ENCODE data around the gene ADIPOR1.
"Not testable (repeated sequence)": the region's sequence is repeated elsewhere in the genome, so short reads cannot be mapped to it uniquely, and the experiment has no call there.

GRCh38 chr1:202912476-202912875 lies 45.6 kb downstream of the ADIPOR1 start:
- TF ChIP-seq CTCF (IDR thresholded peaks at IDR 0.05; ENCODE audit: low read depth, low read length, poor library complexity, severe bottlenecking); EZH2phosphoT487 (IDR thresholded peaks at IDR 0.05; ENCODE audit: borderline replicate concordance, low read length): not testable (repeated sequence)

All from DOHH2 (cell line).